Endometrial microvascular endothelial cells (primary cell): ENCODE measurements around the gene ASF1B. TPM values are rescaled to one million over a fixed set of nuclear protein-coding genes. Genes with fewer than 3 reads are reported as not detected.

ENCODE experiments used
- in situ Hi-C: cut with HindIII; loops from 2 replicates; pipeline ENCODE4 v1.10.0; 2017; ENCODE audit warnings: low sequenced_read_pairs, low pct_unique_long_range_greater_than_20kb; ENCODE audit errors: inconsistent ontology term
- total RNA-seq: library from RNA; depleted of rRNA; stranded (reverse); fragments of >200 nt; gene quantifications from one replicate; pipeline ENCODE4 v1.2.3, GENCODE V29; 2015; ENCODE audit errors: inconsistent ontology term

Gene ASF1B
- total RNA-seq, 1 donor from 2014 or later, result 46.6 TPM

DNA sequence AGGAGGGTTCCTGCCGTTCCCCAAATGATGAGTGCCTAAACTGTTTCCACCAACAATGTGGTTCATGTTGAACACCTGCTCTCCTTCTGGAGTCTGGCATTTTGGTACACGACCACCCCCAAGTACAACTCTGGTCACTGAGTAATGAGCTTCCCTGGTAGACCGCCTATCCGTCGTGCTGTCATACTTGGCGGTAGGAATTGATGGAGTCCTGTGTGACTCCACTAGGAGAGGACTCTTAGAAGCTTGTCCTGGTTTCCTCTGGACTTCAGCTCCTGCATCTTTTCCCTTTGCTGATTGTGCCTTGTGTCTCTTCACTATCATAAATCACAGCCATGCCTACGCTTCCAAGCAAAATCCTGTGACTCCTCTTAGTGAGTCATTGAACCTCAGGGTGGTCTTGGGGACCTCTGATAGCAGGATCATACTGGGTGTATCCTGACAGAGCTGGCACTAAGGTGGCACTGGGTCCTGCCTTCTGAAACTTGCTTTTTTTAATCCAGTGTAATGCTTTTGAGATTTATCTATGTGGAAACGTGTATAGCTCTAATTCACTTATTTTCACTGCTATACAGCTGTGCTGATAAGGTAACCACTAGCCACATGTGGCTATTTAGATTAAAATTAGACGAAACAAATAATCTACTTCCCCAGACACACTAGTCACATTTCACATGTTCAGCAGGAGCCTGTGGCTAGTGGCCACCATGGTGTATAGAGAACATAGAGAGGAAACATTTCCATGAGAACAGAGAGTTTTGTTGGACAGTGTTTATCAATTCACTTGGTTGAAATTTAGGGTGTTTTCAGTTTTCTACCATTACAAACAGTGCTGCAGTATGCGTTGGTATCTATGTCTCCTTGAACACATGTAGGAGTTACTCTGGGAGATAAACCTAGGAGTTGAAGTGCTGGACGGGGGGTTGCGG, 6.1 kb upstream of the ASF1B start:
- in situ Hi-C loops, result no loop called here

DNA sequence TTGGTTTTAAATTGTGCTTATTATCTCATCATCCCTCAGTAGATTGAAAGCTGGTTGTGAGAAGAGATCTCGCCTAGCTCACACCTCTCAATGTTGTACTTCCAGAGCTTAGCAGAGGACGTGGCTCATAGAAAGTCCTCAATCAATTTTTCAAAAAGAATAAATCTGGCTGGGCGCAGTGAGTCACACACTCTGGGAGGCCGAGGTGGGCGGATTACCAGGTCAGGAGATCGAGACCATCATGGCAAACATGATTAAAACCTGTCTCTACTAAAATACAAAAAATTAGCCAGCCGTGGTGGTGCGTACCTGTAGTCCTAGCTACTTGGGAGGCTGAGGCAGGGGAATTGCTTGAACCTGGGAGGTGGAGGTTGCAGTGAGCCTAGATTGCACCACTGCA, 4.7 kb upstream of the ASF1B start:
- in situ Hi-C loops, result no loop called here

GRCh38 chr19:14139944-14140343, 3.6 kb upstream of the ASF1B start:
- in situ Hi-C loops, result no loop called here

DNA sequence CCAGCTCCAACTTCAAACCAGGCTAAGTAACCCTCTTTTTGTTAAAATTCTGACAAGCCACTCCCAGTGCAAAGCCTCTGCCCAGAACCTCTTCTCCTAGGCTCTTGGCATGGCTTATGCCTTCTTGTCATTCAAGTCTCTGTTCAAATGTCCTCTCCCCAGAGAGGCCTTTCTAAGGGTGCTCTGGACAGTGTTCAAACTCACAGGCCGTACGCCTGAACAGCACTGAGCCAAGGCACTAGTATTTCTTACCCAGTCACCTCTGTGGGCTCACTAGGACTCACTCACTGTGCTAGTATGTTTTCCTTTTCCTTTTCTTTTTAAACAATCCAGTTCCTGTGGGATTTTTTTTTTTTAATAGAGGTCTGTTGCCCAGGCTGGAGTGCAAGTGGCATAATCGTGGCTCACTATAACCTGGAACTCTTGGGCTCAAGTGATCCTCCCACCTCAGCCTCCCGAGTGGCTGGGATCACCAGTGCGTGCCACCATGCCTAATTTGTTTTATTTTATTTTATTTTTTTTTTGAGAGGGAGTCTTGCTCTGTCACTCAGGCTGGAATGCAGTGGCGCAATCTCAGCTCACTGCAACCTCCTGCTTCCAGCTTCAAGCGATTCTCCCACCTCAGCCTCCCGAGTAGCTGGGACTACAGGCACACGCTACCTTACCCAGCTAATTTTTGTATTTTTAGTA, 2.3 kb upstream of the ASF1B start:
- in situ Hi-C loops, result no loop called here

DNA sequence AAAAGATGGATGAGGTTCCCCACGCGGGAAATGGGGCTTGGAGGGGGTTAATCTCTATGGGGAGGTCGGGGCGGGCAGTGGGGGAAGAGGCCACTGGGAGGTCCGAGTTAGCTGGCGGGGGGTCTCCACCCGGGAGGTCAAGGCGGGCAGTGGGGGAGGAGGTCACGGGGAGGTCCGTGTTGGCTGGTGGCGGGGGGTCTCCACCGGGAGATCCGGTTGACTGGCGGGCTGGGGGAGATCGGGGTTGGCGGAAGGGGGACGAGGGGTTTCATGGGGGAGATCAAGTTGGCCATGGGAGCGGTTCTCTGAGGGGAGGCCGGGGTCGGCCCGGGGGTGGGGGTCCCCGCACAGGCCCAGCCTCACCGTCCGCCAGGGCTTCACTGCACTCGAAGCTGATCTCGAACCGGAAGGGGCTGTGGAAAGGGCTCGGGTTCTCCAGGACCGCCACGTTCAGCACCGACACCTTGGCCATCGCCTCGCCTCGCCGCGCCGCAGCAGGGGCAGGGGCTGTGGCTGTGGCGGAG, 342 bp downstream of the ASF1B start:
- in situ Hi-C loops, result no loop called here

- in situ Hi-C loops, result no loop called here
These were observed 1.0 kb downstream of the ASF1B start for GRCh38 chr19:14135355-14135754.

DNA sequence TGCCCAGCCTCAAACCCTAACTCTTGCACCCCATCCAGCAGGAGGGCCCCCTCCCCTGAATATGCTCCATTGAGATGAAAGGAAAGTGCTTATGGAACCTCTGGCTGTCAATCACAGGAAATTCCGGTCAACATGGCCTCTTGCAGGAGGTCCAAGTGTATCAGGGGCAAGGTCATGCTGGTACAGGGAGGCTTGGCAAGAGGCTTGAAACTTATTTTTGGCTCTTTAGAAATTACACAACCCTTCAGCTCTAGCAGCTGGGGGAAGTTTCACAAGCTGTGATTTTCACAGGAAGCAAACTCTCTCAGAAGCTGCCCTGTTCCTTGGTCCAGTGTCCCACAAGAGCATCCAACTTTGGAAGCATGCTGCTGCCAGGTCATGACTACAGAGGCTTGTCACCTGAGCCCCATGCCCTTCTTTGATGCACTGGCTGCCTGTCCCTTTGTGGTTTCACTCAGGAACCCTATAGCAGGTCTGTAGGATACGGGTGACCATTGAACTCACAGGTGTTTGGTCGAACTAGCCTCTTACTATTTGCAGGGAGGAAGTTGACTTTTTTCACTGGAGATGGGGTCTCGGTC, 8.4 kb downstream of the ASF1B start:
- in situ Hi-C loops, result no loop called here

GRCh38 chr19:14127176-14127575, 9.2 kb downstream of the ASF1B start:
- in situ Hi-C loops, result no loop called here

DNA sequence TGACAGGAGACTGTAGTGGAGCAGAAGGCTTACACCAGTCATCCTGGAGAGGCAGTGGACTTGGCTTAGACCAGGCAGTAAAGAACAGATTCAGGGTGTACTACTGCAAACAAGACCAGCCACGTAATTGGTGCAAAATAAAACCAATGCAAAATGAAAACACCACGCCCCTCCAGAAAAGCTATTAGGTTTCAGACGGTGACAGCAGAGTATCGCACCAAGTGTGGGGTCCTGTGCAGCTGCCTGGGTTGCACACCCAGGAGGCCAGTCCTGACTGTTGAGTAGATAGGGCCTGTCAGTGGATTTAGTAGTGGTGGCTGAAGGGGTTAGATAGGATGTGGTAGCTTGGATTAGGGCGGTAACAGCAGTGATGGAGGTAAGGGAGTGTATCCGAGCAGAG, 13.5 kb downstream of the ASF1B start:
- in situ Hi-C loops, result no loop called here

DNA sequence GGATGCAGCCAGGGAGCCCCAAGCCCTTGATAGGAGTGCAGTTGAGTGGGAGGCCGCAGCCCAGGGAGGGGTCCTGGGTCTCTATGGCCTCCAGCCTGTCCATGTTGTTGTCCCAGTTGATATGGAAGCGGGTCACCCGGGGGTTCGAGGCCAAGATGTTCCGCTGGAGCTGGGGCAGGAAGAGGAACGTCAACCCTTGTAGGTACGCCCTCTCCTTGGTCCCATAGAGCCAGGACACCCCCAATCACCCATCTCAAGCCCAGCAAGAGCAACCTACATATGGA, 15.9 kb downstream of the ASF1B start:
- in situ Hi-C loops, result no loop called here

- in situ Hi-C loops, result no loop called here
These were observed 16.5 kb downstream of the ASF1B start for GRCh38 chr19:14119644-14120496.

DNA sequence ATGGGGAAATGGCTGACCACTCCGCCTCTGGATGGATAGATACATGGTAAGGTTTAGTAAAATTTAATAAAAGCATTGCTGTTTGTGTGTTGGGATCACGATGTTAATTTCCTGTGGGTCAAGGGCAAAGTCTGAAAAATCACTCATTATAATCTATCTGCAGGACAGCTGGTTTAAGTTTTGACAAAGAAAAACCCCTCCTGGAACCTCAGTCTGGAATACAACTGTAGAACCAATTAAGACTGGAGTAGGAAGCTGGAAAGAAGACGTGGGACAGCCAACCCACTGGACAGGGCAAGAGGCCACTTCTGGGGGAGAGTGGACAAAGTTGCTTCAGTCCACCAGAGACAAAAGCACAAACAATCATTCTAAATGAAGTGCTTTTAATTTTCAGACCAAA, 17.2 kb downstream of the ASF1B start:
- in situ Hi-C loops, result no loop called here

- in situ Hi-C loops, result no loop called here
These were observed 18.0 kb downstream of the ASF1B start for GRCh38 chr19:14118165-14119051.

DNA sequence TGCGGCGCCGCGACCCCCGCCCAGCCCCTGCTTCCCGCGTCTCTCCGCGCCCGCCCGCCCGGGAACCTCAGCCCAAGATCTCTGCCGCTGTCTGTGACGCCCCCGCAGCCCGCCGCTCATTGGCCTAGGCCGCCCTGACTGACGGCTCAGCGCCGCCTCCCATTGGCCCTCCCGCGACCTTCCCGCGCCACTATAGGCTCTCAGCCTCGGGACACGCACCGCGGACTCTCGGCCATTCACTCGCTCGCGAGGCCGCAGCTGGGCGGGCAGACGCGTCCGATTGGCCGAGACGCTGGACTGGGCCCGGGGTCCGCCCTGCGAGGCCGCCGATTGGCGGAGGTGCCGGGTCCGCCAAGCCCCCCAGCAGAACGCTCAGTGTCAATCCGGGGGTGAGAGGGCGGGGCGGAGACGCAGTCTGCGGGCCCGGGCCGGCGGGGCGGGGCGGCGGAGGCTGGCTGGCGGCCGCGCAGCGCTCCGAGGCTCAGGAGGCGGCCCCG, 18.7 kb downstream of the ASF1B start, which contains the start of gene PRKACA:
Gene PRKACA, minus strand, starts transcription at position 95 of the 497 bp plus-strand sequence. CDS start 215 bp downstream, outside the sequence.
- in situ Hi-C loops, result no loop called here

DNA sequence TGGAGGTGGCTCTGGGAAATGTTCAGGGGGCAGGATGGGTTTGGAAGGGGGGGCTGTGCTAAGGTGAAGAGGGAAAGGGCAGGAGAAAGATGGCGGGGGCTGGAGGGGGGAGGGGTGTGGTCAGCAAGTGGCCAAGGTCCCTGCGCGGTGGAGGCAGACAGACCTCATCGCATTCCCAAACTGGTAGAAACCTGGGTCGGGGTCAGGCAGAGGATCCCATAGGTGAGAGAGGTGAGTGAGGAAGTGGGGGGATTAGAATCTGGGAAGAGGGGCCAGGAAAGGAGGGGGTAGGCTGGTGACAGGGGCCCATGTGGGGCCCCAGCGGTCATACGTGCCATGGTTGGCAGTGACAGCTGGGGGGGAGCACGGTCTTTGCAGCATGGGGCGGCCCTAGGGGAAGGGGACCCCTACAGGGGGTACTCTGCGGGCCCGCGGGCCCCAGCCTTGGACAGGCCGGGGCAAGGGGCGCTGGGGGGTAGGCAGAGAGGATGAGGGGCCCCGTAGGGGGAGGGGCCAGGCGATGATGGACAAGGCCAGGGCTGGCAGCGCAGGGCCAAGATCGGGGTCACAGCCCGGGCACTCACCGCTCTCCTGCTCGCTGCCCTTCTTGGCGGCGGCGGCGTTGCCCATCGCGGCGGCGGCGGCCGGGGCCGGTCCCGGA, 19.3 kb downstream of the ASF1B start:
- in situ Hi-C loops, result no loop called here

- in situ Hi-C loops, result no loop called here
These were observed 19.9 kb downstream of the ASF1B start for GRCh38 chr19:14116525-14116917.

DNA sequence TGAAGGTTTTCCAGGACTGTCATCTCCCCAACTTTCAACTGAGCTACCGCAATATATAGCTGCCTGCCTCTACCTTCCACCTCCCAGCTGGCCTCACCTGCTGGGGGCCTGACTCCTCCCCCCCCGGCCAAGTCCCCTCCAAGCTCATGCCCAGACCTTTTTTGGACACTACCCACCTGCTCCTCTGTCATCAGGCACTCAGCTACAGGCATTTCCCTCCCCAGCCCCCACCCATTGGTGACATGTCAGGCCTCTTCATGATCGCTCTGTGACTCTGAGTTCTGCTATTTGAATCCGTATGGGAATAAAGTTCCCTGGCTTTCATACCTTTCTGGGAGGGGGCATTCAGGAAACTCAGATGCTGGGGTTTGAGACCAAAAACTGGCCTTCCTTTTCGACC, 20.6 kb downstream of the ASF1B start:
- in situ Hi-C loops, result no loop called here
